HepG2 (cell line): ENCODE data around the gene ONECUT1. TPM values are rescaled to one million over a fixed set of nuclear protein-coding genes. Genes with fewer than 3 reads are reported as not detected.
A peak's percentile ranks its signal among the peaks of the same experiment; 100 is the strongest.

Experiments
- ATAC-seq: fragments of 200-7000 bp; cut with Tn5 transposase; 3 replicates; pipeline ENCODE4 v1.9.1; 2020; ENCODE audit warnings: mild to moderate bottlenecking, moderate library complexity
- BruUV-seq: library from RNA; stranded (reverse); fragments of 400-500 nt; replicated peaks from 2 replicates; lab custom pipeline; 2021; lab: Mats Ljungman, UMichigan
- CTCF ChIA-PET: fragments of 300-600 bp; formaldehyde crosslinking; extraction: SDS; loops from one replicate; lab custom pipeline; 2021; ENCODE audit warnings: low total read pairs, inconsistent platforms, low intra/inter-chr PET ratio; lab: Yijun Ruan, JAX
- POLR2A ChIA-PET: fragments of 350-600 bp; sonication (Branson Sonifier 250); formaldehyde crosslinking; loops from one replicate; lab custom pipeline; 2020; ENCODE audit warnings: antibody characterized with exemption, inconsistent platforms; lab: Yijun Ruan, JAX
- DNase-seq: peaks from one replicate; pipeline ENCODE4 v3.0.0-alpha.2; 2015; ENCODE audit warnings: low spot score
- FAIRE-seq: peaks from 3 replicates; lab custom pipeline; 2011; peaks lifted over from hg19 to GRCh38; lab: Jason Lieb, UNC
- H2AFZ ChIP-seq: one replicate; pipeline ENCODE4 v1.6.1; 2011; ENCODE audit warnings: low read length, inconsistent platforms
- H3K27ac ChIP-seq: fragments of 300-600 bp; 3 replicates; pipeline ENCODE4 v1.8.0; 2011; ENCODE audit warnings: mixed run types, mild to moderate bottlenecking, mixed read lengths, low read length, inconsistent platforms; ENCODE audit not compliant: insufficient read depth; ENCODE audit errors: extremely low read length
- H3K27me3 ChIP-seq, 2 experiments: fragments of 200-600 bp in 1 of 2; 2 replicates in 1 of 2; 3 replicates in 1 of 2; pipeline versions ENCODE4 v1.6.0 to v1.8.0; 2011; ENCODE audit warnings: low read length in 2 of 2, mild to moderate bottlenecking in 2 of 2, moderate library complexity in 2 of 2, inconsistent platforms in 1 of 2; ENCODE audit not compliant: insufficient read depth in 2 of 2, control insufficient read depth in 1 of 2
- H3K36me3 ChIP-seq, 2 experiments: fragments of 200-600 bp in 1 of 2; replicated peaks in 1 of 2; 2 replicates in 1 of 2; 3 replicates in 1 of 2; pipeline versions ENCODE4 v1.5.1 to v1.8.0; 2011; ENCODE audit warnings: low read length in 2 of 2, inconsistent platforms in 1 of 2; ENCODE audit not compliant: insufficient read depth in 2 of 2, control insufficient read depth in 1 of 2
- H3K4me1 ChIP-seq: 2 replicates; pipeline ENCODE4 v1.5.1; 2012; ENCODE audit warnings: low read length, inconsistent platforms; ENCODE audit not compliant: insufficient read depth
- H3K4me2 ChIP-seq: 2 replicates; pipeline ENCODE4 v1.6.0; 2011; ENCODE audit warnings: low read depth, low read length, inconsistent platforms
- H3K4me3 ChIP-seq, 3 experiments: fragments of 200-600 bp in 1 of 3; sonication (generic), shearing (Covaris generic) in 1 of 3; replicated peaks in 1 of 3; 2 replicates each; pipeline ENCODE4 v1.5.1; 2011 to 2016; ENCODE audit warnings: low read length in 3 of 3, inconsistent platforms in 2 of 3, low read depth in 2 of 3, mild to moderate bottlenecking in 2 of 3, control low read depth in 1 of 3, mixed read lengths in 1 of 3; ENCODE audit not compliant: insufficient read depth in 1 of 3
- H3K79me2 ChIP-seq: one replicate; pipeline ENCODE4 v1.6.1; 2011; ENCODE audit warnings: low read length, inconsistent platforms; ENCODE audit not compliant: insufficient read depth
- H3K9ac ChIP-seq: 2 replicates; pipeline ENCODE4 v1.6.0; 2011; ENCODE audit warnings: mild to moderate bottlenecking, low read depth, low read length, inconsistent platforms; ENCODE audit not compliant: insufficient read depth
- H3K9me3 ChIP-seq: 2 replicates; pipeline ENCODE4 v1.5.1; 2012; ENCODE audit warnings: mild to moderate bottlenecking, low read length
- H4K20me1 ChIP-seq: 2 replicates; pipeline ENCODE4 v1.6.0; 2011; ENCODE audit warnings: inconsistent platforms, mild to moderate bottlenecking, low read length, moderate library complexity; ENCODE audit not compliant: insufficient read depth
- MED1 ChIP-seq: sonication (generic); formaldehyde crosslinking; IDR thresholded peaks from 2 replicates; pipeline ENCODE4 v1.4.0; 2020; ENCODE audit warnings: missing genetic modification reagents
- ONECUT2 ChIP-seq: sonication (generic); formaldehyde crosslinking; IDR thresholded peaks from 2 replicates; pipeline ENCODE4 v1.4.0; 2020; ENCODE audit warnings: missing genetic modification reagents
- REPIN1 ChIP-seq: sonication (generic); formaldehyde crosslinking; IDR thresholded peaks from 2 replicates; pipeline ENCODE4 v1.8.0; 2022; ENCODE audit warnings: missing genetic modification reagents, low read depth, mild to moderate bottlenecking, borderline replicate concordance
- SETDB1 ChIP-seq: sonication (generic); formaldehyde crosslinking; IDR thresholded peaks from 2 replicates; pipeline ENCODE4 v1.5.1; 2020; ENCODE audit warnings: missing genetic modification reagents, mild to moderate bottlenecking, borderline replicate concordance
- TRIM24 ChIP-seq: sonication (generic); formaldehyde crosslinking; IDR thresholded peaks from 2 replicates; pipeline ENCODE4 v1.8.0; 2022; ENCODE audit warnings: mild to moderate bottlenecking, missing genetic modification reagents
- XBP1 ChIP-seq: sonication (generic); formaldehyde crosslinking; IDR thresholded peaks from 2 replicates; pipeline ENCODE4 v1.5.0; 2020; ENCODE audit warnings: missing genetic modification reagents
- ZKSCAN5 ChIP-seq: sonication (generic); formaldehyde crosslinking; IDR thresholded peaks from 2 replicates; pipeline ENCODE4 v1.5.1; 2020; ENCODE audit warnings: mild to moderate bottlenecking, missing genetic modification reagents
- ZMYM4 ChIP-seq: sonication (generic); formaldehyde crosslinking; IDR thresholded peaks from 2 replicates; pipeline ENCODE4 v1.8.1; 2023; ENCODE audit warnings: mild to moderate bottlenecking, missing genetic modification reagents
- ZNF12 ChIP-seq: sonication (generic); formaldehyde crosslinking; IDR thresholded peaks from 2 replicates; pipeline ENCODE4 v1.5.0; 2020; ENCODE audit warnings: missing genetic modification reagents
- ZNF18 ChIP-seq: sonication (generic); formaldehyde crosslinking; IDR thresholded peaks from 2 replicates; pipeline ENCODE4 v1.8.0; 2022; ENCODE audit warnings: mild to moderate bottlenecking, missing genetic modification reagents; ENCODE audit not compliant: insufficient replicate concordance
- ZNF251 ChIP-seq: sonication (generic); formaldehyde crosslinking; IDR thresholded peaks from 2 replicates; pipeline ENCODE4 v1.9.0; 2021; ENCODE audit warnings: mild to moderate bottlenecking, missing genetic modification reagents
- ZNF326 ChIP-seq: sonication (generic); formaldehyde crosslinking; IDR thresholded peaks from 2 replicates; pipeline ENCODE4 v1.4.0; 2020; ENCODE audit warnings: missing genetic modification reagents, borderline replicate concordance
- WGBS: methylation state at CpG from one replicate; pipeline ENCODE4 v1.1.6; 2017; ENCODE audit warnings: low lambda C conversion rate; 5-methylcytosine and 5-hydroxymethylcytosine counted together
- in situ Hi-C: cut with HindIII; loops from 2 replicates; pipeline ENCODE4 v1.10.0; 2017; ENCODE audit warnings: low pct_unique_long_range_greater_than_20kb; ENCODE audit not compliant: extremely low pct_ligation_motif_present
- intact Hi-C: fragments of 100-400 bp; cut with micrococcal nuclease; formaldehyde crosslinking; loops from one replicate; pipeline ENCODE4 v1.10.0; 2022; ENCODE audit not compliant: unreplicated experiment
- polyA plus RNA-seq, 8 experiments: library from polyadenylated mRNA; depleted of rRNA in 3 of 8; stranded (reverse) in 7 of 8; unstranded in 1 of 8; fragments of >200 nt; fragmentation: Illumina TruSeq in 4 of 8; extraction: Trizol in 4 of 8; gene quantifications; 2 replicates each; pipeline versions ENCODE4 v1.2.1 to v1.2.3, GENCODE V29; 2011 to 2016; ENCODE audit warnings: low read depth in 4 of 8, missing spikeins in 1 of 8, mixed read lengths in 1 of 8; ENCODE audit not compliant: insufficient read depth in 1 of 8
- total RNA-seq, 5 experiments: library from RNA; depleted of rRNA; stranded (reverse); fragments of >200 nt; fragmentation: Illumina TruSeq; extraction: Trizol; gene quantifications; 2 replicates each; pipeline ENCODE4 v1.2.3, GENCODE V29; 2016; ENCODE audit warnings: low read depth in 1 of 5
- TF ChIP-seq, protein P1 (sequence below): sonication (generic); formaldehyde crosslinking; IDR thresholded peaks from 2 replicates; pipeline ENCODE4 v1.4.0; 2020; ENCODE audit warnings: missing genetic modification reagents
- TF ChIP-seq, protein P2 (sequence below): sonication (generic); formaldehyde crosslinking; IDR thresholded peaks from 2 replicates; pipeline ENCODE4 v1.5.0; 2020; ENCODE audit warnings: missing genetic modification reagents

Gene ONECUT1
- total and polyA plus RNA-seq, 2 of the 13 experiments (the other 11 are each of a cell fraction or from before 2014, with no cell fraction given) = 3.5 to 9.1 TPM

- TF ChIP-seq, protein P1, sequence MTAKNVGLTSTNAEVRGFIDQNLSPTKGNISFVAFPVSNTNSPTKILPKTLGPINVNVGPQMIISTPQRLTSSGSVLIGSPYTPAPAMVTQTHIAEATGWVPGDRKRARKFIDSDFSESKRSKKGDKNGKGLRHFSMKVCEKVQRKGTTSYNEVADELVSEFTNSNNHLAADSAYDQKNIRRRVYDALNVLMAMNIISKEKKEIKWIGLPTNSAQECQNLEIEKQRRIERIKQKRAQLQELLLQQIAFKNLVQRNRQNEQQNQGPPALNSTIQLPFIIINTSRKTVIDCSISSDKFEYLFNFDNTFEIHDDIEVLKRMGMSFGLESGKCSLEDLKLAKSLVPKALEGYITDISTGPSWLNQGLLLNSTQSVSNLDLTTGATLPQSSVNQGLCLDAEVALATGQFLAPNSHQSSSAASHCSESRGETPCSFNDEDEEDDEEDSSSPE (CRISPR knock-in tag) = 0 out of 2 replicates have a peak, but pooled peaks have one; percentile 19
- TF ChIP-seq MED1 (0 out of 2 replicates have a peak, but pooled peaks have one; percentile 40), TRIM24 (peak; percentile 73; the same call in 1 of the 2 replicates), SETDB1 (CRISPR knock-in tag) (peak; percentile 49; the same call in 1 of the 2 replicates)
- TF ChIP-seq, all 625 proteins: peak for 103; not testable (repeated sequence) for 522
Observed at GRCh38 chr15:52824169-52824942, 34.2 kb upstream of the ONECUT1 start (continued).

DNA sequence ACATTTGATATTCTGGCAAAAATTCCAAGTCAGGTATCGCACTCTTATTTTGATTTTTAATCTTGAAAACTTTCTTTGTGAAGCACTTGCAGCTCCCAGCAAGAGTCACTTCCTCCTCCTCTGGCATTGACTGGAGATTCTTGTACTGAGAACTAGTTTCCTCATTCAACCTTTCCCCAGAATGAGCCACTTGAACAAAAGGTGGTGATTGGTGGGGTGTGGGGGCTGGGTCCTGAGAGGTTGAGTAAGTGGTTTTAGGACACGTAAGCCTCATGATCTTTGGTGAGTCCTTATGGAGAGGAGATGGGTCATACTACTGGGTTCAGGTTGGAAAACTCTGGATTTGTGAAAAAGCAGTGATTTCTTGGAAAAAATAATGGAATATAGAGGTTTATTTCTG lies 32.3 kb upstream of the ONECUT1 start:
- Histone ChIP-seq H3K9me3 (no peaks in the 10 kb centered on the region), H3K27me3 (no peaks in the 10 kb centered on the region), H3K36me3 (no peaks in the 10 kb centered on the region), H3K27ac (no peak overlapping the region), H3K4me1 (peaks cover 15% of the 10 kb centered on the region; the same call in 1 of the 2 replicates)
- POLR2A ChIA-PET = no interaction called here
- in situ Hi-C loops = no loop called here
- FAIRE-seq = no peak
- TF ChIP-seq ONECUT2 (CRISPR knock-in tag) = no peak
- TF ChIP-seq ZNF12 = no peak
- TF ChIP-seq, protein P2, sequence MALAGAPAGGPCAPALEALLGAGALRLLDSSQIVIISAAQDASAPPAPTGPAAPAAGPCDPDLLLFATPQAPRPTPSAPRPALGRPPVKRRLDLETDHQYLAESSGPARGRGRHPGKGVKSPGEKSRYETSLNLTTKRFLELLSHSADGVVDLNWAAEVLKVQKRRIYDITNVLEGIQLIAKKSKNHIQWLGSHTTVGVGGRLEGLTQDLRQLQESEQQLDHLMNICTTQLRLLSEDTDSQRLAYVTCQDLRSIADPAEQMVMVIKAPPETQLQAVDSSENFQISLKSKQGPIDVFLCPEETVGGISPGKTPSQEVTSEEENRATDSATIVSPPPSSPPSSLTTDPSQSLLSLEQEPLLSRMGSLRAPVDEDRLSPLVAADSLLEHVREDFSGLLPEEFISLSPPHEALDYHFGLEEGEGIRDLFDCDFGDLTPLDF = no peak
- TF ChIP-seq REPIN1 = no peak
- no peak for TF ChIP-seq ZMYM4 (CRISPR knock-in tag)
- TF ChIP-seq ZNF326 (CRISPR knock-in tag) = no peak
- TF ChIP-seq ZNF251 = no peak
- TF ChIP-seq XBP1 = no peak
- no peak for TF ChIP-seq ZNF18
- TF ChIP-seq ZKSCAN5 = no peak
- TF ChIP-seq, all 625 proteins: peak for 0
- no peak overlapping the region for H3K9ac ChIP-seq
- no peak overlapping the region for H3K4me2 ChIP-seq
- no peak overlapping the region for H3K4me3 ChIP-seq
- intact Hi-C loops = no loop called here
- no peaks in the 10 kb centered on the region for H4K20me1 ChIP-seq
- no peak for ATAC-seq
- DNase-seq = no peak
- no TSS peak for BruUV-seq
- H2AFZ ChIP-seq = no peak overlapping the region
- no peaks in the 10 kb centered on the region for H3K79me2 ChIP-seq
- CTCF ChIA-PET = no interaction called here
- WGBS = 50% methylated on average over 2 of the region's 2 CpGs
